ENCODE data around the gene TADA3.

The TADA3 gene

GRCh38 chr3:9792405-9793160 is at the start of gene TADA3, which contains the start of gene ARPC4:
Gene TADA3 (minus strand): TSS chr3:9792473. CDS start chr3:9791466, 1,007 bp downstream.
Gene ARPC4 (plus strand): TSS chr3:9793082. CDS start chr3:9793122, 40 bp downstream.
- peak; percentile 88 for DNase-seq

DNA sequence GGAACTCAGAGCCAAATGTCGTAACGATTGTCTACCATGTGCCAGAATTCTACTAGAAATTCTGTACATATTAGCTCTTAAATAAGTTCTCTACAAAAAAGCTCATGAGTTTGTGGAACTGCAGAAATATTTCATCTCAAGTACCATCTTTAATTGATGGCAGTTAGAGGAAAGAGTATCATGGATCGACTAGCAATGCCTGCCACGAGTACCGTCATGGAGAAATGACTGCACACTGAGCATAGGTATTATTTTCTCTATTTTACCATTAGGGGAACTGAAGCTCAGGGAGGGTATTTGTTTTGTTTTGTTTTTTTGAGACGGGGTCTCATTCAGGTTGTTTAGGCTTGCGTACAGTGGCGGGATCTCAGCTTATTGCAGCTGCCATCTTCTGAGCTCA is 48.7 kb upstream of the TADA3 start:
- no peak for DNase-seq

DNA sequence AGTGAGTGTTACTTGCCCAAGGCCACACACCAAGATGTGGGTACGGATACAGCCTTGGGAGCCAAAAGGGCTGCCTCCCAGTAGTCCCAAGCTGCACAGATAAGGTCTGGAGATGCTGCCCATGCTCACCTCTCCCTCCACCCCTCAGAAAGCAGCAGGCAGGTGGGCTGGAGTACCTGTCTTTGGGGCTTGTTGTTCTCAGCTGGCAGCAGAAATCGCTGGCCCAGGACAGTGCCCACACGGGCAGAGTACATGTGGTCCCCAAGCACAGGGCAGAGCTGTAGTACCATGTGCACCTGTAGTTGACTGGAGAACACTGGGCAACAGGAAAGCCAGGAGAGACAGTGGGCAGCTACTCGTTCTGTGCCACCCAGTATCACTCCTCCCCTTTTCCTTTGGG is 46.6 kb upstream of the TADA3 start:
- no peak for DNase-seq

DNA sequence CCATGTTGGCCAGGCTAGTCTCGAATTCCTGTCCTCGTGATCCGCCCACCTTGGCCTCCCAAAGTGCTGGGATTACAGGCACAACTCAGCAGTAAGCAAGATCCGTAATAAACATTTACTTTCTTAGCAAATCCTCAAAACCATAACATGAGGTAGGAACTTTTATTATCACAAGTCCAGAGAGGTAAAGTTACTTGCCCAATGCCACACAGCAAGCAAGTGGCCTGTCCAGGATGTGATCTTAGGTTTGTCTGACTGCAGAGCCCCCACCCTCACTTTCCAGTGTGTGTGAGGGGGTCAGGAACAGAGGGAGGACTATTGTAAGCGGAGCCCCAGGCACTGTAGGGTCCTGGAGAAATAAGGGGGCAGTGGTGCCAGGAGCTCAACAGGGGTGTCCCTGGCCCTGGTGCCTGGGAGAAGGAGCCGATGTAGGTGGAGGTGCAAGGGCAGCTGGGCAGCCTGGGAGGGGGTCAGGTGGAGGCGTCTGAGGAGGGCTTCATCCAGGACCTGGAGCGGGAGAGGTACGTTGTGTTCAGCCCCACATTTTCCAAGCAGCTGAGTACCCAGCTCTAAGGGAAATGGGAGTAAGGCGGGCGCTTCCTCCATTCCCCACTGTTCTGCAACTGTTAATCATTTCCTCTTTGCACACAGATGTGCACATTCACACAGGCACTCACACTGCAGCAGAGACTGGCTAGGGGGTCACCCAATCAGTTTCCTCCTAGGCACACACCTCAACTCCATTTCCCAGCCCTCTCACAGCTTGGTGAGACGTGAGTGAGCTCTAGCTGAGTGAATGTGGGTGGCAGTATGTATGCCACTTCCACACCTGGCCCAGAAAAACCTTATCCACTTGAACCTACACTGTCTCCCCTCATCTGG is 45.7 kb upstream of the TADA3 start:
- DNase-seq: no peak

GRCh38 chr3:9834520-9835380 is 42.5 kb upstream of the TADA3 start:
- no peak for DNase-seq

GRCh38 chr3:9833078-9833477 is 40.8 kb upstream of the TADA3 start:
- no peak for DNase-seq

- DNase-seq: no peak
These were observed 39.0 kb upstream of the TADA3 start for GRCh38 chr3:9831253-9831652.

DNA sequence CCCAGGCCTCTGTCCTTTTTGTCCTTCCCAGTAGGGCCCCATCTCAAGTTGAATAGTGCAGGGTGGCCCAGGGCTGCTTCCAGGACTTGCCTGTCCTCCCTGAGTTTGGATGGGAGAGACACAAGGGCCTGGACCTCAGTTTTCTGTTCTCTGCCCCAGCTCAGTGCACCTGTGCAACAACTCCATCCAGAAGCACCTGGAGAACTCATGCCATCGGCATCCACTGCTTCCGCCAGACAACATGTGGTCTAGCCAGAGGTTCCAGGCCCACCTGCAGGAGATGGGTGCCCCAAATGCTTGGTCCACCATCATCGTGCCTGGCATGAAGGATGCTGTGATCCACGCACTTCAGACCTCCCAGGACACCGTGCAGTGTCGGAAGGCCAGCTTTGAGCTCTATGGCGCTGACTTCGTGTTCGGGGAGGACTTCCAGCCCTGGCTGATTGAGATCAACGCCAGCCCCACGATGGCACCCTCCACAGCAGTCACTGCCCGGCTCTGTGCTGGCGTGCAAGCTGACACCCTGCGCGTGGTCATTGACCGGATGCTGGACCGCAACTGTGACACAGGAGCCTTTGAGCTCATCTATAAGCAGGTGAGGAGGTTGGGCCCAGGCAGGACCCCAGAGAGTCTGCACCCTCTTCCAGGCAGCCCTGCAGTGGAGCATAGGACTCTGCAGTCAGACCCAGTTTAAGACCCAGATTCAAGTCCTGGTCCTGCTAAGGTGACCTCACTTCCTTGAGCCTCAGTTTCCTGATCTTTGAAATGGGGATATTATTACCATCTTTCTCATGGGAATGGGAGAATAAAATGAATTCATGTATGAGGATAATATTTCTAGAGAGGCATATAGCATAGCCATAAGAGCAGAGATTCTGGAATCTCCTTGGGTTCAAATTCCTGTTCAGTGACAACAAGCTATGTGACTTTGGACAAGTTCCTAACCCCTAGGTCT is 36.8 kb upstream of the TADA3 start:
- DNase-seq: no peak

DNA sequence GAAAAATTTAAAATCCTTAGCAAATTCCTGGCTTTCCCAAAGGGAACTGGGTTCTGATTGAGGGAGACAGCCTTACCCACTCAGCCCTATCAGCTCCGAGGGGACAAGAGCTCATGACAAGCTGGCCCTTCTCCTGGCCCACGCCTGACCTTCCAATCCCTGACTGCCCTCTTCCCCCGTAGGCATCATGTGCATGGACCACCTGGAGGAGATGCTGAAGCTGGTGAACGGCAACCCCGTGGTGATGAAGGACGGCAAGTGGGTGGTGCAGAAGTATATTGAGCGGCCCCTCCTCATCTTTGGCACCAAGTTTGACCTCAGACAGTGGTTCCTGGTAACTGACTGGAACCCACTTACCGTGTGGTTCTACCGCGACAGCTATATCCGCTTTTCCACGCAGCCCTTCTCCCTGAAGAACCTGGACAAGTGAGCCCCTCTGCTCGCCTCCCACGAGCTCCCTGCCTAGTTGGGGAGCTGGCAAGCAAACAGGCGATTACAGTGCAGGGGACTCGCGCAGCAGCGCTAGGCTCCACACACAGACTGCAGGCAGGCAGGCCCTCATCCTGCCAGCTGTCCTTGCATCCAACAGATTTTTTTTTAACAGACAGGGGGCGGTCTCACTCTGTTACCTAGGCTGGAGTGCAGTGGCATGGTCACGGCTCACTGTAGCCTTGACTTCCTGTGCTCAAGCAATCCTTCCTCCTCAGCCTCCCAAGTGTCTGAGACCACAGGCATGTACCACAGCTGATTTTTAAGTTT is 34.7 kb upstream of the TADA3 start:
- DNase-seq: no peak

GRCh38 chr3:9825451-9826040 is 33.3 kb upstream of the TADA3 start:
- no peak for DNase-seq

GRCh38 chr3:9820946-9821345 is 28.7 kb upstream of the TADA3 start:
- DNase-seq: no peak

GRCh38 chr3:9820543-9820942 is 28.3 kb upstream of the TADA3 start:
- DNase-seq: no peak

DNA sequence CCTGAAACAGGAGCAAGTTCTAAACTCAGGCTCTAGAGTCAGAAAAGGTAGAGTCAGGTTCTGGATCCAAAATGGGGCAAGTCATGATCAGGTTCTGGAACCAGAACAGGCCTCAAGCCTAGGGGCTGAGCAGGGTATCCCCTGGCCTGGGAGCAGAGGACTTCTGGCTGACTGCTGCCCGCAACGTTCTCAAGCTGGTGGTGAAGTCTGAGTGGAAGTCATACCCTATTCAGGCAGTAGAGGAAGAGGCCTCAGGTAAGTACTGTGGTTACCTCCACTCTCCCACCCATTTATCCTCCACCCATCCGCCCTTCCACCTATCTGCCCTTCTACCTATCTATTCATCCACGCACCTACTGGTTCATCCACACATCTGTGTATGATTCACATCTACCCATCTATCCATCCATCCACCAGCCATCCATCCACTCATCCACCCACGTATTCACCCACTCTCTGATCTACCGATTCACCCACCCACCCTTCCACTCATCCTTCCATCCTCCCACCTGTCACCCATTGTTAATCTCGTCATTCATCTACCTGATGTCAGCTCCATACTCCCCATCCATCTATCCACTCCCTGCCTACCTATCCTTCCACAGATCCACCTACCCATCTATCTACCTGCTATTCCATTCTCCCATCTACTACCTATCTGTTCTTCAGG is 26.5 kb upstream of the TADA3 start:
- no peak for DNase-seq

DNA sequence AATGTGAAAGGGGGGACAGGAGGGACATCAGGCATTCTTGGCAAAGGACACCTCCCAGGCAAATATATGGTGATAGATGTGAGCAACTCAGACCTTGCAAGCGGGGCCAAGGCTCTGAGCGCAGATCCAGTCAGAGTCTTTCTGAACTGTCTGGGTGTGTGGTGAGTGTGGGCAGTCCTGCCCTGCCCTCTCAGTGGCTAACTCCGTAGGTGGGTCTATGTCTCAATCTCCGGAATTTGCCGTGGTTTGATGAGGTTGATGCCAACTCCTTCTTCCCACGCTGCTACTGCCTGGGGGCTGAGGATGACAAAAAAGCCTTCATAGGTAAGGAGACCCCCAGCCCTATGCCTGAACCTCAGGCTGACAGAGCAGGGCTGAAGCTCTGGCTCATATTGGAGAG is 25.2 kb upstream of the TADA3 start:
- DNase-seq: no peak

DNA sequence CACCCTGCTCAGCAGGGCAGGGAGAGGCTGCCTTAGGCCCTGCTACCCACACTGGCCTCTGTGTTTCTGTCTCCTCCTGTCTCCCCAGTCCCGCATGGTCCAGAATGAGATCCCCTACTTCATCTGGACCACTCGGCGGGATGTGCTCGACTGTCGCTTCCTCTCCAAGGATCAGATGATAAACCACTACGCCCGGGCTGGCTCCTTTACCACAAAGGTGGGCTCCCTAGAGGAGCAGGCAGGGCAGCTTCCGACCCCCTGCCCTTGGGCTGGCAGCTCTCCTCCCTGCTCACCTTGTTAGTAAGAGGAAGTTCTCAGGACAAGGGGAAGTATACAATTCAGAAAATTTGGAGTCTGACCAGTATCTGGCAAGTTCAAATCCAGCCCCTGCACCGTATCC is 23.7 kb upstream of the TADA3 start:
- no peak for DNase-seq

DNA sequence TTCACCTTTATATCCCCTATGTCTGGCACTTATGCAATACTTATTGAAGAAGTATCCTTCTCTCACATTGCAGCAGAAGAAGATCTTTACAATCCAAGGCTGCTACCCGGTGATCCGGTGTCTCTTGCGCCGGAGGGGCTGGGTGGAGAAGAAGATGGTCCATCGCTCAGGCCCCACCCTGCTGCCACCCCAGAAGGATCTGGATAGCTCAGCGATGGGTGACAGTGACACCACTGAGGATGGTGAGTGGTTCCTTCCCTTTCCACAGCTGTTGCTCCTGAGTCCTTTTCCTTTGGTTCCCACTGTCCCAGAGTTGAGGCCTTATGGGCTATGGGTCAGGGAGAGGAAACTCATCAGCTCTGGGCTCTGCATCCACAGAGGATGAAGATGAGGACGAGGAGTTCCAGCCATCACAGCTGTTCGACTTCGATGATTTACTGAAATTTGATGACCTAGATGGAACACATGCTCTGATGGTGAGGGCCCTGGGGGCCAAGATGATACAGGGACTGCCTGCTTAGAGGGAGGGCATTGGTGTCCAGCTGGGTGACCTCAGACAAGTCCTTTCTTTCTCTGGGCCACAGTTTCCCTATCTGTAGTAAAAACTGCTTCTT is 20.7 kb upstream of the TADA3 start:
- no peak for DNase-seq

DNA sequence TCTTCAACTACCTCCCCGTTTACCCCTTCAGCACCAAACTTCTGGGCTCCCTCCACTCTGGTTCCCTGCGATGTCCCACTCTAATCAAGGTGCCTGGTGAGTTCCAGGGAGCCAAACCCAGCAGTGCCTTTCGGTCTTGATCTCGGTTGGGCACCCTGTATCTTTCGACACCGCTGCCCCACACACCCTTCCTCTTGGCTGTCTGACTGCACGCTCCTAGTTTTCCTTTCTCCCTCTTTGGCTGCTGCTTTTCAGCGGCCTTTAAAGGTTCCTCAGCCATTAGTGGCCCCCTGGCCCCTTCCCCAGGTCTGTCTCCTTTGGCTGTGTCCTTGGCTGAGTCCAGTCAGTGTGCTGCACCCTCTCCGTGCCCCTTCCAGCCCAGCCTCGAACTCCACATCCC is 18.6 kb upstream of the TADA3 start:
- DNase-seq: no peak

DNA sequence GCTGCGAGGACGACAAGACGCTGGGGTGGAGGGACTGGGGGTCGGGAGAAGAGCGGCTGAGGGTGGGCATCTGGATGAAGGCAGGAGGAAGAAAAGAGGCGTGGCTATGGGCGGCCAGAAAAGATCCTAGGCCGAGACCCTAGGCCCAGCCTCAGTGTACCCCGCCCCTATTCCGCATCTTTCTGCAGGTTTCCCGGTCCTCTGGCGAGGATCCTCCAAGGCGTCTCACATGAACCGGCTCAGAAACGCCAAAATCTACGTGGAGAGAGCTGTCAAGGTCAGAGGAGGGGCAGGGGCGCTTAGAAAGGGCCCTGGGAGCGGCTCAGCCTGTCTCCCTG is 18.1 kb upstream of the TADA3 start:
- no peak for DNase-seq

DNA sequence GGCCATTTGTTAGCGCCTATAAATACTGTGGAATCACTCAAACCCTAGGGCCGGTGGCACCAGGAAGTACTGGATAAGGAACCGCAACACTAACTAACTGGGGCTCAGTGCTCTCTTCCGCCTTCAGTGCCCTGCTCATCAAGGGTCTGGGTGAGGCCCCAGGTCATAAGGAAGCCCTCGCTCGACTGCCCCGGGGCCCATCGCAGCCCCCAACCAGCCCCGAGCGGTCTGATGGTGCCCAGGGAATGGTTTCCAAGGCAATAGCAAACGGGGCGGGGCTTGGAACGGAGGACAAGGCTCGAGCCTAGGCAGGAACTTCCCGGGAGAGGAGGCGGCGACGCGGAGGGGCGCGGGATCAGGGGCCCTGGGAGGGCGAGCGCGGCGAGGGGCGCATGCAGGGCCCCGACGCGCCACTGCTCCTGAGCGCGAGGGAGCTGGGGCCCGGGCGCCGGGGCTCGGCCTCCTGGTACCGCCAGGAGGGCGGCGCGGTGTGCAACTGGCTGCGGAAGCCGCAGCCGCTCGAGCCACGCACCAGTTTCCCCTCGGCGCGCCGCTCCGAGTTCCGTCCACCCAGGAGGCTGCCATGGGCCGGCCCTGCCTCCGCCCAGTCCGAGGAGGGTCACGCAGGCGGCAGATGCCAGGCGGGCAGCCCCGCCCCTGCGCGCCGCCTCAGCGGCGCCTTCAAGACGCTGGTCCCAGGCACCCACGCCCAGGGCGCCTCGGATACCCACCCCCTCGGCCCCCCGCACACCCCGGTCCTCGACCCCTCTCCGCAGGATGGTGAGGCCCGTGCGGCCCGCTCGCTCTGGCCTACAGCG is 17.6 kb upstream of the TADA3 start, which contains the start of gene TTLL3:
TTLL3 (plus strand) TSS at position 648 of the 818 bp plus-strand sequence. CDS start 400 bp downstream, outside the sequence.
- peak; percentile 22 for DNase-seq
